Epidermal melanocyte (primary cell): ENCODE results near the gene FNDC10.

Experiments
- DNase-seq: peaks from one replicate; pipeline ENCODE4 v3.0.0; 2011; ENCODE audit warnings: low spot score; ENCODE audit not compliant: insufficient read length

The FNDC10 gene

DNA sequence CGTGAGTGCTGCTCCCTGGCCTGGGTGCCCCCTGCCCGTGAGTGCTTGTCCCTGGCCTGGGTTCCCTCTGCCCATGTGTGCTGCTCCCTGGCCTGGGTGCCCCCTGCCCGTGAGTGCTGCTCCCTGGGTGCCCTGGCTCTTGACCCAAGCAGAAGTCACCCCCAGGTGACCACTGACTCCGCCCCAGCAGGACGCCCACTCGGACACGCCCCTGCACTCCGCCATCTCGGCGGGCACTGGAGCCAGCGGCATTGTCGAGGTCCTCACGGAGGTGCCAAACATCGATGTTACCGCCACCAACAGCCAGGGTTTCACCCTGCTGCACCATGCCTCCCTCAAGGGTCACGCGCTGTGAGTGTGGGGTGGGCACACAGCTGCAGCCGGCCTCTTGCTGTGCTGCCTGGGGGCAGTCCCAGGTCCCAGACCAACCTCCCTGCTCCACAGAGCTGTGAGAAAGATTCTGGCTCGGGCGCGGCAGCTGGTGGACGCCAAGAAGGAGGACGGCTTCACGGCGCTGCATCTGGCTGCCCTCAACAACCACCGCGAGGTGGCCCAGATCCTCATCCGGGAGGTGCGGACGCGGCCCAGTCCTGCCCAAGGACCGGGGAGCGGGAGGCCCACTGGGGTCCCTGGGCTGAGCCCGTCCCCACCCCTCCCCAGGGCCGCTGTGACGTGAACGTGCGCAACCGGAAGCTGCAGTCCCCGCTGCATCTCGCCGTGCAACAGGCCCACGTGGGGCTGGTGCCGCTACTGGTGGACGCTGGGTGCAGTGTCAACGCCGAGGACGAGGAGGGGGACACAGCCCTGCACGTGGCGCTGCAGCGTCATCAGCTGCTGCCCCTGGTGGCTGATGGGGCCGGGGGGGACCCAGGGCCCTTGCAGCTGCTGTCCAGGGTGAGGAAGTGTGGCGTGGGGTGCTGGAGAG lies 28.2 kb upstream of the FNDC10 start:
- no peak for DNase-seq

DNA sequence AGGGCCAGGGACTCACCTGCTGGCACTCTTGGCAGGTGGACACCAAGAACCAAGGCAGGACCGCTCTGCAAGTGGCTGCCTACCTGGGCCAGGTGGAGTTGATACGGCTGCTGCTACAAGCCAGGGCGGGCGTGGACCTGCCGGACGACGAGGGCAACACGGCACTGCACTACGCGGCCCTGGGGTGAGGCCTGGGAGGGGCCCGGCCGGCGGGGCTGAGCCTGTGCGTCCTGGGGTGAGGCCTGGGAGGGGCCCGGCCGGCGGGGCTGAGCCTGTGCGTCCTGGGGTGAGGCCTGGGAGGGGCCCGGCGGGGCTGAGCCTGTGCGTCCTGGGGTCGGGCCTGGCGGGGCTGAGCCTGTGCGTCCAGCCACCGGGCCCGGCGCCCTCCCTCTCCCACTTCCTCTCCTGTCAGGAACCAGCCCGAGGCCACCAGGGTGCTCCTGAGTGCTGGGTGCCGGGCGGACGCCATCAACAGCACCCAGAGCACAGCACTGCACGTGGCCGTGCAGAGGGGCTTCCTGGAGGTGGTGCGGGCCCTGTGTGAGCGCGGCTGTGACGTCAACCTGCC lies 27.4 kb upstream of the FNDC10 start:
- DNase-seq, result no peak

DNA sequence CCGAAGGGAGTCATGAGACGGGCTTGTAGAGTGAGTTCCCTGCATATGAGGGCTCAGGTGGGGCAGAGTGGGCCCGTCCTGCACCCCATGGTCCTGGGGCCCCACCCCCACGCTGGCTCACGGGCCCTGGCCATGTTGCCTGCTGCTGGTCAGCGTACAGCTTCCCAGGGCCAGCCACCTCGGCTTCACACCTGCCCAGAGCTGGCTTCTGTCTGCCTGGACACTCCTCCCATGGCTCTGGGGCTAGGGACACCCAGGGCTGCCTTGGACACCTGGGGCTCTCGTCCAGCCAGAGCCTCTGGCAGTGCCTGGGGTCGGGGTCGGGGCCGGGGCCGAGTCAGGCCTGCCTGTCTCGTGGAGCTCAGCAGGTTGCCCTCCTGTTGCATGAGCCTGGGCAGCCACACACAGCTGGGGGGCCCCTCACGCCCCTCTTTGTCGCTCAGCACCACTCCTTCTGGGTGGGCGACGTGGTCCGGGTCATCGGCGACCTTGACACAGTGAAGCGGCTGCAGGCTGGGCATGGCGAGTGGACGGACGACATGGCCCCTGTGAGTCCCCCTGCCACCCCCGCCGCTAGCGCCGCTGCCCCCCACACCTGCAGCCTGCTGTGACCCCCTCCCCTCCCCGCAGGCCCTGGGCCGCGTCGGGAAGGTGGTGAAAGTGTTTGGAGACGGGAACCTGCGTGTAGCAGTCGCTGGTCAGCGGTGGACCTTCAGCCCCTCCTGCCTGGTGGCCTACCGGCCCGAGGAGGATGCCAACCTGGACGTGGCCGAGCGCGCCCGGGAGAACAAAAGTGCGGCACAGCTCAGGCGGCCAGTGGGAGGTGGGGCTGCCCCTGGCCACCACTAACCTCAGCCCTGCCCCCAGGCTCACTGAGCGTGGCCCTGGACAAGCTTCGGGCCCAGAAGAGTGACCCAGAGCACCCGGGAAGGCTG lies 26.5 kb upstream of the FNDC10 start:
- DNase-seq, result no peak

DNA sequence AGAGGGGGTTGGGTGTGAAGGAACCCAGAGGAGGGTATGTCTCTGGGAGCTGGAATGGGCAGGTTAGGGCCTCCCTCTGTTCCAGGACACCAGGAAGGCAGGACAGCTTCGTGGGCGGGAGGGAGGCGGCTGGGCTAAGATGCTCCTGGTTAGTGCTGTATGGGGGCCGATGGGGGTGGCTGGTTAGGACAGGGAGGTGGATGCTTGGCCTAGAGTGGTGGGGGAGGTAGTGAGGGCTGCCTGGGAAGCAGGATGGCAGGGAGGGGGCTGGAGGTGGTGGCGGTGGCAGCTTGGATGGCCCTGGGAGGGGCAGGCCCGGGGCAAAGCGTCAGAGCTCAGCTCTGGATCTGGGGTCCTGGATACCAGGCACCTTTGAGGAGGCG lies 25.9 kb upstream of the FNDC10 start:
- no peak for DNase-seq

DNA sequence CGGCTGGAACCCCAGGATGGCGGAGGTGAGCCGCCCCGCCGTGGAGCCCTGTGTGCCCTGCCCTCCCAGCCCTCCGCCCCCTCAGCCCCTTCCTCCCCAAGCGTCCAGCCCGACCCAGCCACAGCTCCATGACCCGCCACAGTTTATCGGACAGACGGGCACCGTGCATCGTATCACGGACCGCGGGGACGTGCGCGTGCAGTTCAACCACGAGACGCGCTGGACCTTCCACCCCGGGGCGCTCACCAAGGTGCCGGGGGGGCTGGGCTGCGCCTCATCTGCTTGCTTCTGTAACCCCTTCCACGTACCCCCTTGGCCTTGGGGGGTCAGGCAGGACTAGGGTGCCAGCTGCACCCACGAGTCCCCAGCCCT lies 25.5 kb upstream of the FNDC10 start:
- DNase-seq, result no peak

DNA sequence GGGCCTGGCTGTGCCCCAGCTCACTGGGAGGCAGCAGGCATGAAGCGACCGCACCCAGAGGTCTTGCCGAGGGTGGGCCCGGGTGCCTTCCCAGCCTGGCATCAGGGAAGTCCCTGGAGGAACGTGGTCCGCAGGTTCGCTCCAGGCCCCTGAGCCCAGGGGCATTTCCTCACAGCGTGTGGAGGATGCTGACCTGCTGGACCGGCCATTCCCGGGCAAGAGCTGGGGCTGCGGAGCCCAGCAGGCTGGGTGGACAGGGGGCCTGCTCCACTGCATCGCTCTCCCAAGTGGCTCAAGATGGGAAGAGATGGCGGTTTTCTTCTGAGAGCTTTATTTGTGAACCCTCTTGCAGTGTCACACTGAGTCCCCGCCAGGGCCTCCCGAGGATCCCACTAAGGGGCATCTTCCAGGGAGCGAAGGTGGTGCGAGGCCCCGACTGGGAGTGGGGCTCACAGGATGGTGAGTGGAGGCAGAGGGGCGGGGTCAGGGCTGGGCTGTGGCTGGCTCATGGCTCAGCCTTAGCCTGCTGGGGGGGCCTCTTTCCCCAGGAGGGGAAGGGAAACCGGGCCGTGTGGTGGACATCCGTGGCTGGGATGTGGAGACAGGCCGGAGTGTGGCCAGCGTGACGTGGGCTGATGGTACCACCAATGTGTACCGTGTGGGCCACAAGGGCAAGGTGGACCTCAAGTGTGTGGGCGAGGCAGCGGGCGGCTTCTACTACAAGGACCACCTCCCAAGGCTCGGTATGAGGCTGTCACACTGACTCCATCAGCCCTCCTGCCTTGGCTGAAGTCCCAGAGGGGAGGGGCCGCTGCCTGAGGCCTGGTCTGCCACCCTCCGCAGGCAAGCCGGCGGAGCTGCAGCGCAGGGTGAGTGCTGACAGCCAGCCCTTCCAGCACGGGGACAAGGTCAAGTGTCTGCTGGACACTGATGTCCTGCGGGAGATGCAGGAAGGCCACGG lies 24.8 kb upstream of the FNDC10 start:
- no peak for DNase-seq

DNA sequence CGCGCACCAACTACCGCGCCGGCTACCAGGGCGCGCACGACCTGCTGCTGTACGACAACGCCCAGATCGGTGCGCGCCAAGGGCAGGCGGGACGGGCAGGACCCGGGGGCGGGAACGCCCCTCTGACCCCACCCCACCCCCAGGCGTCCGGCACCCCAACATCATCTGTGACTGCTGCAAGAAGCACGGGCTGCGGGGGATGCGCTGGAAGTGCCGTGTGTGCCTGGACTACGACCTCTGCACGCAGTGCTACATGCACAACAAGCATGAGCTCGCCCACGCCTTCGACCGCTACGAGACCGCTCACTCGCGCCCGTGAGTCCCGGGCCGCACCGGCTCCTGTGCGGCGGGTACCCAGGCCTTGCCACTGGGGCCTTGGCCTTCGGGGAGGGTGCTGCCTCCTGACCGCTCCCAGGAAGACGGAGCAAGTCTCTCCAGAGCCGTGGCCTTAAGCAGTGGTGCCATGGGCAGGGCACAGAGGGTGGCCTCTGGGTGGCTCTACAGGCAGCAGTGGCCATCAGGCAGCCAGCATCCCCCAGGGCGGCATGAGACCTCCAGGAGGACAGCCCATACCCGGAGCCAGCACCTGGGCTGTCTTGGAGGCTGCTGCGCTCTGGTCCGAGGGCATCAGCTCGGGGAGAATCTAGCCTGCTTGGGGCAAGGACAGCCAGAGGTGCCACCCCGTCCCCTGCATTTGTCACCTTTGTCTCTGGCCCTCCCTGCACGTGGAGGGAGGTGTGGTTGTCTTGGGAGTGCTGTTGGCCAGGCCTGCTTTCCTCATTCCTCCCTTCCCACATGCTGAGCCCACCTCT lies 23.9 kb upstream of the FNDC10 start:
- no peak for DNase-seq

DNA sequence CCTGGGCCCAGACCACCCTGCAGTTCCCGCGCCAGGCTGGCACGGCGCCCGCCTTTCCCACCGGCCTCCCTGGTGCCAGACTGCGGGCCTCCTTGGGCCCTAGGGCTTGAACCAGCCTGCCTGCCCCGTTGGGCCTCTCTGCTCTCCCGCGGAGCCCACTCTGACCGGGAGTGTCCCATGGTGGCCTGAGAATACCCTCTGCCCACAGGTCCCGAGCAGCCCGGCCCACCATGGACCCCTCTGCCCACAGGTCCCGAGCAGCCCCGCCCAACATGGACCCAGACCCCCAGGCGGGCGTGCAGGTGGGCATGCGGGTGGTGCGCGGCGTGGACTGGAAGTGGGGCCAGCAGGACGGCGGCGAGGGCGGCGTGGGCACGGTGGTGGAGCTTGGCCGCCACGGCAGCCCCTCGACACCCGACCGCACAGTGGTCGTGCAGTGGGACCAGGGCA lies 23.3 kb upstream of the FNDC10 start:
- DNase-seq, result no peak

DNA sequence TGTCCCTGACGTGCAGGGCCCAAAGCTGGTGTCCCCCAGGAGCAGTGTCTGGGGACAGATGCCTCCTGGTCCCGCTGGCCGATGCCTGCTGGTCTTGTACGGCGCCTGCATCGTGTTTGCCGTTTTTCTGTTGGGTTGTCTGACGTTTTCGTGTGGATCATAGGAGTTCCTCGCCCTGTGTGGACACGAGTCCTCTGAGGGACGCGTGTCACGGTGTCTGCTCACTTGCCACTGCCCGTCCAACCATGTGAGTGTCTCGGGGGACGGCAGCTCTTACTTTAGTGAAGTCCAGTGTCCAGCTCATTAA lies 22.8 kb upstream of the FNDC10 start:
- DNase-seq, result no peak

DNA sequence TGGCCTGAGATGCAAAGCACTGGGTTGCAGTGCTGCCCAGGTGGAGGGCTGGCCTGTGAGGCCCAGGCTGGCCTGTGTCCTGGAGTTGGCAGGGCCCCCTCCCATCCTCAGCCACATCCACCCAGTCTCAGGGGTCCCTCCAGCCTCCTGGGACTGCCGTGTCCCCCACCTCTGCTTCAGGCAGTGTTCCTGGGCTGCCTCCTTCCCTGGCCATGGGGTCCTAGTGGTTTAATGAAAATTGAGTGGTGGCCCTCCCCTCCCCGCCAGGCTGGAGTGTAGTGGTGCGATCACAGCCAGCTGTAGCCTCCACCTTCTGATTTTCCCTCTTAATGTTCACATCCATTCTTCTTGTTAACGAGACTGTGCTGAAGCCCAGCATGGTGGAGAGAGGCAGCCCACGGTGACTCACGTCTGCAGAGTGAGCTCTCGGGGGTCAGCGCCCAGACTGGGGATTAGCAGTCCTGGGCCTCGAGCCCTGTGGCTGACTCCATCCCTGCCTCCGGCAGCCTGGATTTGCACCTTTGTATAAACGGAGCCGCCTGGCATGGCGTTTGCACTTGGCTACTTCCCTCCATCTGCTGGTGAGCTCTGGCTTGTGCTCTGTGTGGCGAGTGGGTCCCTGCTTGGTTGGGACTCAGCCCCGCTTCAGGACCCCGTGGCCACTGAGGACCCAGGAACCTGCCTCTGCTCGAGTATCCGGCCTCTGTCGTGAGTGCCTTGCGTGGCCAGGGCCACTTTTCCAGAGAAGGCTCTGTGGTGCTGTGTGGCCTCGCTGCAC lies 22.3 kb upstream of the FNDC10 start:
- DNase-seq, result no peak

DNA sequence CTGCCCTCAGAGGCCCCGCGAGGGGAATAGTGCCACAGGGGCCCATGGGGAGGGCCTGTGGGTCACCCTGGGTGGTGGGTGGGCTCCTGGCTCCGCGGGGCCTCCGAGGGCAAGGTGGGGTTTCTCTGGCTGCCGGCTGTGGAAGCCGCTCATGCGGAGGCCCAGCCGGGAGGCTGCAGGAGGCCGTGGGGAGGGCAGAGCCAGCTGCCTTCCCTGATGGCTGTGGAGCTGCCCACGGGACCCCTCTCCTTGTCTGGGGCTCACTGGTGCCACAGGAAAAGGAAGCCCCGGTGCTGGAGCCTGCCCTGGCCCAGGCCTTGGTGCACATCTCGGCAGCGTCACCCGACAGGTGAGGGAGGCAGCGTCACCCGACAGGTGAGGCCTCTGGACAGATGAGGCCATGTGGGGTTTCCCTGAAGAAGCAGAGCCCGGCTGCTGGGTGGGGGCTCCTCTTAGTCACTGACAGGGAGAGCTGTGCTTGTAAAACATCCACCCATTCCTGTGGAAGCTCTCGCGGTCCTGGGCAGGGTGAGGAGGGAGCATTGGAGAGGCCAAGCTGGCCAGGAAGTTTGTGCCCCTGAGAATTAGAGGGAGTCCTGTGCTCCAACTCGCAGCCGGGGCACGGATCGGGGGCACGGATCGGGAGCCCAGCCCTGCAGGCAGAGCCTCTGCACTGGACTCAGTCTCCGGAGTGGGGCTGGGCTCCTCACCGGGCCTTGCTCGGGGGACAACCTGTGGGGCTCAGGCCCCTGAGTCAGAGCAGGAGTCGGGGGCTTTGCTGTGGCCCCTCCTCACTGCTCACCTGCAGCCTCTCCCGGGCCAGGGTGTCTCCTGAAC lies 21.5 kb upstream of the FNDC10 start:
- DNase-seq, result no peak

DNA sequence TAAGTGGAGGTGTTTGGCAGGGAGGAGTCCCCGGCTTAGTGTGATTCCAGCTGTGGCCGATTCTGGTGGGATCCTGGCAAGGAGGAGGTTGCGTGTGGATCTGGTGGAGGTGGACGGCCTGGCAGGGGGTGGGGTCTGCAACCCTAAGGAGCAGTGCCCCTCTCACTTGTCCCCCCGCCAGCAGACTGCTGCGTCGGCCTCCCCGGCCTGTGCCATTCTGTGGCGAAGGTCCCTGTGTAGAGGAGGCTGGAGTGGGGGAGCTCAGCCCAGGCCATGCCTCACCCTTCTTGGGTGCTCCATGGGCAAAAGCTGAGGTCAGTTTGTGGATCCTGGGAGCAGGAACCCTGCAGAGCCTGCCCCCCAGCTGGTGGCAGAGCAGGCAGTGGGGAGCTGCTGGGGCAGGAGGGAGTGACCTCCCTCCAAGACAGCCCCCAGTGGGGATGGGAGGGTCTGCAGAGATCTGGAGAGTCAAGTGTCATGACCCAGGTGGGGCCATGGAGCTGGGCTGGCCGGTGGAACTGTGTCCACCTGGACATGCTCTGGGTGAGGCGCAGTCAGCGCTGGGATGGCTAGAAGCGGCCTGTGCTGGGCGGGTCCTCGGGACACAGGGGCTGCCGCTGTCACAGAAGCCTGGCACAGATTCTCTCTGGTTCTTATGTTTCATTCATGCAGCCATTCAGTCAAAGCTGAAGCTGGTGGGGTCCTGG lies 20.7 kb upstream of the FNDC10 start:
- no peak for DNase-seq

DNA sequence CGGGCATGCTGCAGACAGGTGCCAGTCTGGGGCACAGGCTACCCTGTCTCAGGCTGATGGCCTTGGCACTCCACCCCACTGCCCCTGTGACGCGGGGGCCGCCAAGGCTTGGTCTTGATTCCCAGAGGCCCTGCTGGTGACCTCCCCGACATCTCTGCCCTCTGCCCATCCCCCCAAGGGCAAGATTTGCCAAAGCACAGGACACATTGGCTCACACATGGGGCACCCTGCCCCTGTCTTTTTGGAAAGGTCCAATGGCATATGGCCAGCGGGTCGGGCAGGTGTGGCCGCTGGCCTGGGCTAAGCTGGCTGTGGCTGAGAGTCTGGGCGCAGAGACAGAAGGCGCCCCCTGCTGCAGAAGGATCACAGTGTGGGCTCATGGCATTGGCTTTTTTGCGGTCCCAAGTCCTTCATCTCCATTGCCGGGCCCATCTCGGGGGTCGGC lies 20.0 kb upstream of the FNDC10 start:
- no peak for DNase-seq

DNA sequence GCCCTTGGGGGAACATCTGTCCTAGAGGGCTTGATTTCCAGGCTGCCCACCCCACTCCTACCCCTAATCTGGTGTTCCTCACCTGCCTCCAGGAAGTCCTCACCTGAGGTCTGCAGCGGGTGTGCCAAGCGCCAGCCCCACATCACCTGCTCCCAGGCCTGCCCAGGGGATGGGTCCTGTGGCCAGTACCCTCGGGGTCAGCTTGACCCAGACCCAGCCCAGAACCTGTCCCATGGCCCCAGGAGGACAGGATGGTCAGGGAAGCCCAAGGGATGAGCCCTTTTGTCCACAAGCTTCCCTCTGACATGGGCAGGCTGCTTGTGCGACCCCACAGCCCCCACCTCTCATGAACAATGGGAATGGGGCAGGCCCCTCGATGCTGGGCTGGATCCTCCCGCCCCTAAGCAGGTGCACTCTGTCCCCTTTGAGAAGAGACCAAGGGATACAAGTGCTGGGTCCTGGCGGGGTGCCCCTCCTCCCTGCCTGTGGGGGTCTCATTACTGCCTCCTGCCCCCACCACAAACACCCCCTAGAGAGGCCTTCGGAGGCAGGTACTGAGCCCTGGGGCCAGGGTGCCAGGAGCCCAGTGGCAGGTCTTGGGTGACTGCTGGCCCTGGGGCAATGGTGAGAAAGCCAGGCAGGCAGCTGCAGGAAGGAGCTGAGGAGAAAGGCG lies 18.6 kb upstream of the FNDC10 start:
- no peak for DNase-seq

DNA sequence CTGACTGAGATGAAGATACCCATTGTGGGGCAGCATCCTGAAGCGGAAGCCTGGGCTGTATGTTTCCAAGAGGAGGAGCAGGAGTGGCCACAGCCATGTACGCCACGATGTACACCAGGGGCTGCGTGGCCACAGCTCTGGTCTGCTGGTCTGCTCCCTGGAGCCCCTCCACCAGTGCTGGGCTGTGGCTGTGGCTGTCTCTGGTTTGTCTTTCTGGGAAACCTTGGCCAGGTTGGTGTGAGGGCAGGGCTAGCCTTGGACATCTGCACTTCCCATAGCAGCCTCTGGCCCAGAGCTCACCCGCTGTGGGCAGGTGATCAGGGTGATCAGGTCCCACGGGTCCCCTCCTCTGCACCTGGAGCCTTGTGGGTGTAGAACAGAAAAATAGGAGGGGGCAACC lies 18.0 kb upstream of the FNDC10 start:
- DNase-seq, result no peak

DNA sequence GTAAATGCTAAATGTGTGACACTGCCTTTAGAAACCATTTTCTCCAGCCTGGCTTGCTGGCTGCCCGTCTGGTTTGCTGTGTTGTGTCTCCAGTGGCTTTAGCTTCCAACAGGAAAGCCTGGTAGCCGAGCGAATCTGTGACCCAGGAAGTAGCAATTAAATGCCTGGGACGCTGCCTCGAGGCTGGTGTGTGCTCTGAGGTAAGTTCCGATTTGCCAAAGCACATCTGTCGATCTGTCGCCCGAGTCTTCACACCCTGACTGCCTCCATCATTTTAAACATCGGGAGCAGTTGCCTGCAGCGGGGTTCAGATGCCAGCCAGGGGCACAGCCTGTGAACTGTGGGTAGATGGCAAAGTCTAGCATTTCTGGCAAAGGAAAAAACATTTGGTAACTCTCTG lies 17.6 kb upstream of the FNDC10 start:
- DNase-seq, result no peak

DNA sequence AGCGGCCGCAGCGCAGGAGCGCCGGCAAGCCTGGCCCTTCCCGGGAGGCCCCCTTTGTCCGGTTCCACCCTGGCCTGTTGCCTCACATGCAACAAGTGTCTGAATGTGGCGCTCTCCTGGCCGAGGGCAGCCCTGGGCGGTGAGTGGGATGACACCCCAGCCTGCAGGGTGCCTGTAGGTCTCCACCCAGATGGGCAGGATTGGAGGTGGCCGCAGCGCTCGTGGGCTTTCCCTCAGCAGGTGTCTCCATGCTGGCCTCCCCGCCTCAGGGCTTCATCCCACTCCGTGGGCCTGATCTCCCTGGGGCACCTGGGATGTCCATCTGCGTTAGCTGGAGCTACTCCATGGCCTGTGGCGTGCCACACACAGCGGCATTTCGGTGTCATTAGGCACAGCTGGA lies 16.9 kb upstream of the FNDC10 start:
- no peak for DNase-seq
